Transverse colon (tissue), 4 donors: ENCODE measurements around the gene USP47.

Experiments used
- CTCF ChIP-seq, 5 experiments: fragments of 200-600 bp in 3 of 5; fragments of 450-650 bp in 2 of 5; sonication (generic) in 3 of 5; IDR thresholded peaks; 1 replicate in 2 of 5; 2 replicates in 3 of 5; pipeline ENCODE4 v1.5.1; 2016 to 2017; ENCODE audit warnings: antibody characterized with exemption in 5 of 5, inconsistent platforms in 3 of 5, mild to moderate bottlenecking in 2 of 5, moderate library complexity in 1 of 5
- EP300 ChIP-seq: sonication (generic); formaldehyde crosslinking; IDR thresholded peaks from one replicate; pipeline ENCODE4 v1.6.1; 2017; ENCODE audit warnings: antibody characterized with exemption, low read depth
- POLR2A ChIP-seq: fragments of 450-650 bp; IDR thresholded peaks from one replicate; pipeline ENCODE4 v1.6.1; 2016; ENCODE audit warnings: antibody characterized with exemption, mild to moderate bottlenecking, moderate library complexity
- POLR2AphosphoS5 ChIP-seq, 3 donors: sonication (generic); formaldehyde crosslinking; IDR thresholded peaks; one replicate each; pipeline ENCODE4 v1.6.1; 2016; ENCODE audit warnings: antibody characterized with exemption in 3 of 3

DNA sequence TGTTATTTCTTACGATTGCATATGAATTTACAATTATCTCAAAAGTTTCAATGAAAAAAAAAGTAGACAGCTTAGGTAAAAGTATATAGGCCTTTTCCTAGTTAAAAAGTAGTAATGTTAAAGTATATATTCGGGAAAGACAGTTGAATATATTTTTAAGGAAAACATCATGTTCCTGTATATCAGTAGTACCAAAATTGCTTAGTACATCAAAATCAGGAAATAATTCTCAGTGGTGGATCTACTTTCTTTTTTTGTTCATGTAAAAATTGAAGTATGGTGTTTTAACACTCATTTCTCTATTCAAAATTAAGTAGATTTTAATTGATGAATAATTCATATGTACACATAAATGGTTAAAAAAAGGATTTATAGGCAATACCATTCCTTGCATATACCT lies 73.9 kb downstream of the USP47 start:
- TF ChIP-seq POLR2AphosphoS5 (IDR thresholded peaks at IDR 0.05) (no peak), CTCF (IDR thresholded peaks at IDR 0.05) (no peak), EP300 (no peak), POLR2A (no peak)
